Measurements from ENCODE around the gene AQP1.

AQP1 gene

DNA sequence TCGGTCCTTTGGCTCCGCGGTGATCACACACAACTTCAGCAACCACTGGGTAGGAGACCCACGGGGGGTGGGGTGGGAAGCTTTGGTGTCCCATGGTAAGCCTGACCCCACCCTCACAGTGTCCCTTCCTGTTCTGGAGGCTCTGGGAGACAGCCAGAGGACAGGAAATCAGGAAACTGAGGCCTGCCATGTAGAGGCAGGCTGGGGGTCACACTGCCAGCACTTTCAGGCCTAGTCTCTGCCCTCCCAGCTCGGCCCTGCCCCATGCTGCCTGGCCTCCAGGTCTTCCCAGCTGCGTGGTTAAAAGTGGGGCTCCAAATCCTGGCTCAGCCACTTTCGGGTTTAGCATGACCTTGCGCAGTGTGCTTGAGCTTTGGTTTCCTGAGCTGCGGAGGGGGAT lies 10.9 kb downstream of the AQP1 start:
- no peak for ATAC-seq
- no peak for DNase-seq

DNA sequence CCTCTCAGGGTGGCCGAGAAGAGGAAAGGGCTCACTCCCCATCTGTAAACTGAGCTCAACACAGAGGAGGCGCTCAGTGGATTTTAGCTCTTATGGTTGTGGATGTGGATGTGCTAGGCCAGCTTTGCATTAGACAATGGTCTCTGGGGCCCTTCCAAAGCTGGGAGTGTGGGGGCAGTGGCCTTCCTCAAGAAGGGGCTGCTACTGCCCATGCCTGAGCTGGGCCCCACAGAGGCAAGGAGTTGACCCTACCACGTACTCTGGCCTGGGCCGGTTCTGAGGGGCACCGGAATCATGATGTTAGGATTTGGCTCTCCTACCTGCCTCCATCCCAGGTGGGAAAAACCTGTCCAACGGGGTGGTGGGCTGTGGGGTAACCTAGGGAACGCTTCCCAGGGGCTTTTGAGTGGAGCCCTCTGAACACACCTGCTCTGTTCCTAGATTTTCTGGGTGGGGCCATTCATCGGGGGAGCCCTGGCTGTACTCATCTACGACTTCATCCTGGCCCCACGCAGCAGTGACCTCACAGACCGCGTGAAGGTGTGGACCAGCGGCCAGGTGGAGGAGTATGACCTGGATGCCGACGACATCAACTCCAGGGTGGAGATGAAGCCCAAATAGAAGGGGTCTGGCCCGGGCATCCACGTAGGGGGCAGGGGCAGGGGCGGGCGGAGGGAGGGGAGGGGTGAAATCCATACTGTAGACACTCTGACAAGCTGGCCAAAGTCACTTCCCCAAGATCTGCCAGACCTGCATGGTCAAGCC lies 11.5 kb downstream of the AQP1 start:
- ATAC-seq (no peak), DNase-seq (no peak)

DNA sequence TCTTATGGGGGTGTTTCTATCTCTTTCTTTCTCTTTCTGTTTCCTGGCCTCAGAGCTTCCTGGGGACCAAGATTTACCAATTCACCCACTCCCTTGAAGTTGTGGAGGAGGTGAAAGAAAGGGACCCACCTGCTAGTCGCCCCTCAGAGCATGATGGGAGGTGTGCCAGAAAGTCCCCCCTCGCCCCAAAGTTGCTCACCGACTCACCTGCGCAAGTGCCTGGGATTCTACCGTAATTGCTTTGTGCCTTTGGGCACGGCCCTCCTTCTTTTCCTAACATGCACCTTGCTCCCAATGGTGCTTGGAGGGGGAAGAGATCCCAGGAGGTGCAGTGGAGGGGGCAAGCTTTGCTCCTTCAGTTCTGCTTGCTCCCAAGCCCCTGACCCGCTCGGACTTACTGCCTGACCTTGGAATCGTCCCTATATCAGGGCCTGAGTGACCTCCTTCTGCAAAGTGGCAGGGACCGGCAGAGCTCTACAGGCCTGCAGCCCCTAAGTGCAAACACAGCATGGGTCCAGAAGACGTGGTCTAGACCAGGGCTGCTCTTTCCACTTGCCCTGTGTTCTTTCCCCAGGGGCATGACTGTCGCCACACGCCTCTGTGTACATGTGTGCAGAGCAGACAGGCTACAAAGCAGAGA lies 12.2 kb downstream of the AQP1 start:
- ATAC-seq (no peak), DNase-seq (peak; percentile 1)

DNA sequence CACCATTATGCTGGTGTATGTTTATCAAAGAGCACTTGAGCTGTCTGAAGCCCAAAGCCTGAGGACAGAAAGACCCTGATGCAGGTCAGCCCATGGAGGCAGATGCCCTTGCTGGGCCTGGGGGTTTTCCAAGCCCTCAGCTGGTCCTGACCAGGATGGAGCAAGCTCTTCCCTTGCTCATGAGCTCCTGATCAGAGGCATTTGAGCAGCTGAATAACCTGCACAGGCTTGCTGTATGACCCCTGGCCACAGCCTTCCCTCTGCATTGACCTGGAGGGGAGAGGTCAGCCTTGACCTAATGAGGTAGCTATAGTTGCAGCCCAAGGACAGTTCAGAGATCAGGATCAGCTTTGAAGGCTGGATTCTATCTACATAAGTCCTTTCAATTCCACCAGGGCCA lies 13.0 kb downstream of the AQP1 start:
- no peak for DNase-seq
- no peak for ATAC-seq

DNA sequence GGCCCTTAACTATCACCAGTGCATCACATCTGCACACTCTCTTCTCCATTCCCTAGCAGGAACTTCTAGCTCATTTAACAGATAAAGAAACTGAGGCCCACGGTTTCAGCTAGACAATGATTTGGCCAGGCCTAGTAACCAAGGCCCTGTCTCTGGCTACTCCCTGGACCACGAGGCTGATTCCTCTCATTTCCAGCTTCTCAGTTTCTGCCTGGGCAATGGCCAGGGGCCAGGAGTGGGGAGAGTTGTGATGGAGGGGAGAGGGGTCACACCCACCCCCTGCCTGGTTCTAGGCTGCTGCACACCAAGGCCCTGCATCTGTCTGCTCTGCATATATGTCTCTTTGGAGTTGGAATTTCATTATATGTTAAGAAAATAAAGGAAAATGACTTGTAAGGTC lies 13.5 kb downstream of the AQP1 start:
- DNase-seq (no peak), ATAC-seq (no peak)

GRCh38 chr7:30925913-30926312 lies 14.3 kb downstream of the AQP1 start:
- no peak for DNase-seq

DNA sequence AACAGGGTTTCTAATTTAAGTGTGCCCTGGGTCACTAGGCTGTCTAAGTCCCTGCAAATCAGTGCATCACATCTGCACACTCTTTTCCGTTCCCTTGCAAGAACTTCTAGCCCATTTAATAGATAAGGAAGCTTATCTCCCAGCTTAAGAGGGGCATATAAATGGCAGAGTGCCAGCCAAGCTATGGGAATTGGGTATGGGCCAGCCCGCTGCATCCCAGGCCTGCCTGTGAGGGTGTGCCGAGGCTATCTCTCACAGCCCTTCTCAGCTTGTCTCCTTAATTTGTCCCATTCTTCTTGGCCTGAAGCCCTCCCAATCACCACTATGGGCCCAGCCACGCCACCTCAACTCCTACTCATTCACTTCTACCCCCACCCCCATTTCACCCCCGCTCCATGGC lies 14.7 kb downstream of the AQP1 start:
- ATAC-seq: no peak
- DNase-seq: no peak

More at GRCh38 chr7:30925913-30926312, 14.3 kb downstream of the AQP1 start:
- ATAC-seq: no peak

- DNase-seq (no peak), ATAC-seq (no peak)
These were observed 15.4 kb downstream of the AQP1 start for GRCh38 chr7:30927040-30927439.

DNA sequence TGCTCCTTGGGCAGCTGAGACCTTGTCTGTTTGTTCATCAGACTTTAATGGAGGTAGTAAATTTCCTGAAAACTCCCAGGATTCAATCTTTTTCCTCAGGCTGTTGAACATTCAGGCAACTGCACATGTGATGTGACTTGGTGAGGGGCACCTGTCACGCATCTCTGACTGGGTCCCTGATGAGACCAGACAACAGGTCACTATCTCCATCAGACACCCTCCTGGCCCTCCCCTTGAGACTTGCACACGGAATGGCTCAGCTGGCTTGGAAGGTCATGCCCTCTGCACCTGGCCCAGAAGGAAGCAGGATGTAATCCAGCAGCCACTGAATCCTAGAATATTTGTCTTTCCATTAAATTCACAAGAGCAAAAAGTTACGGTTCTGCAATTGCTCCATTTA lies 15.9 kb downstream of the AQP1 start:
- no peak for ATAC-seq
- DNase-seq: no peak

- no peak for DNase-seq
- no peak for ATAC-seq
These were observed 16.7 kb downstream of the AQP1 start for GRCh38 chr7:30928254-30928872.

GRCh38 chr7:30929686-30930085 lies 18.0 kb downstream of the AQP1 start:
- no peak for DNase-seq
- no peak for ATAC-seq

DNA sequence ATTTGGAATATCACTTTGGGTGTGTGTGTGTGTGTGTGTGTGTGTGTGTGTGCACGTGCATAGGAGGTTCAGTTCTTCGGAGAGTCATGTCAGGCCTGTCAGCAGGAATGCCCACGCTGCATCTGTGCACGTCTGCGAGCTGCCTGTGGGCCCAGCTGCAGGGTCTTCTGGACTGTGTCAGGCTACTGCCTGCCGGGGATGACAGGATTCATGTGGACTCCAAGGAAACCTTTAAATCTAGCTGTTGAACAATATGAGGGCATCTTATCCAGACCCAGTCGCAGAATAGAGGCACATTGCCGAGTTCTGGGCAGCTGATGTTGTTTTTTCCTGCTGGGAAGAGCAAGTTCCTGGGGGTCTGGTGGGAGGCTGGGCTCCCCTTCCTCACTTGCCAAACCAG lies 19.0 kb downstream of the AQP1 start:
- ATAC-seq (no peak), DNase-seq (no peak)

- ATAC-seq: no peak
These were observed 19.7 kb downstream of the AQP1 start for GRCh38 chr7:30931161-30931928.

DNA sequence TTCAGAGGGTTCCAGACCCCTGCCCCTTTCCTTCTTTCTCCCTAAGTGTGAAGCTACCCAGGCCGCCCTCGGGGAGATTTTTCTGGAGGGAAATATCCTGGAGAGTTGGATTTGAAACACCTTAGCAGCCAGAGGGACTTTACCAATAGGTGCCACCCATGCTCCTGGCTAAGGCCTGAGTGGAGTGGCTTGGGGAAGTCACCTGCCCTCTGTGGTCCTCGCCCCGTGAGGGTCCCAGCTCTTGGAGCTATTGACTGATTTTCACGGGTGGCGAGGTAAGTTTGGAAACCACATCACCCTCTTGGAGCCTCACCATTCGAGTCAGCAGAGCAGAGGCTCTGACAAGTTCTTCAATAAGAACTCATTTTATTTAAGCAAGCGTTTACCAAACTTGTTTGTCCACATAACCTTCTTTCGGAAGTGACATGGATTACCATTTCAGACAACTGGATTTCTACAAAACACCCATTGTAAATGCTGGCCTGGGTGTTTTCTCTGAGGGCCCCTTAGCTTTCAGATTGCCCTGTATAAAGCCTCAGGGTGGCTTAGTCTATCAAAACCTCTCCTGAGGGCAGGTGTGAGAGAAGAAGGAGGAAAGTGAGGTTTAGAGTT lies 20.4 kb downstream of the AQP1 start:
- no peak for ATAC-seq
- DNase-seq: no peak

More at GRCh38 chr7:30931161-30931928, 19.7 kb downstream of the AQP1 start:
- DNase-seq: no peak

DNA sequence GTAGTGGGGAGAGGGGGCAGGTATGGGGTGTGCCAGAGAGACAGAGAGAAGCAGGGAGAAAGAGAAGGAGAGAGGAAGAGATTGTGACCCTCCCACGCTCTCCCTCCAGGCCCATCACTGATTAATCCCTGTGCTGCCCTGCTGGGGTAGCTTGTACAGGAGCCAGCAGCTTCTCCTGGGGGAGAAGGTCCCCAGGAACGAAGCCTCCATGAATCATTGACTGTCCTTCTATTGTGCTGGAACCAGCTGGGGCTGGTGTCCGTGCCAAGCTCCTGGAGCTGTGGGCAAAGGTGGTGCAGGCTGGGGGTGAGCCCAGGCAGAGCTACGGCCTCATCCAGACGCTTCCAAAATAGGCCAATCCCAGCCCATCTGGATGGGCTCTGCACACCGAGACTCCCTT lies 20.9 kb downstream of the AQP1 start:
- ATAC-seq (no peak), DNase-seq (no peak)

DNA sequence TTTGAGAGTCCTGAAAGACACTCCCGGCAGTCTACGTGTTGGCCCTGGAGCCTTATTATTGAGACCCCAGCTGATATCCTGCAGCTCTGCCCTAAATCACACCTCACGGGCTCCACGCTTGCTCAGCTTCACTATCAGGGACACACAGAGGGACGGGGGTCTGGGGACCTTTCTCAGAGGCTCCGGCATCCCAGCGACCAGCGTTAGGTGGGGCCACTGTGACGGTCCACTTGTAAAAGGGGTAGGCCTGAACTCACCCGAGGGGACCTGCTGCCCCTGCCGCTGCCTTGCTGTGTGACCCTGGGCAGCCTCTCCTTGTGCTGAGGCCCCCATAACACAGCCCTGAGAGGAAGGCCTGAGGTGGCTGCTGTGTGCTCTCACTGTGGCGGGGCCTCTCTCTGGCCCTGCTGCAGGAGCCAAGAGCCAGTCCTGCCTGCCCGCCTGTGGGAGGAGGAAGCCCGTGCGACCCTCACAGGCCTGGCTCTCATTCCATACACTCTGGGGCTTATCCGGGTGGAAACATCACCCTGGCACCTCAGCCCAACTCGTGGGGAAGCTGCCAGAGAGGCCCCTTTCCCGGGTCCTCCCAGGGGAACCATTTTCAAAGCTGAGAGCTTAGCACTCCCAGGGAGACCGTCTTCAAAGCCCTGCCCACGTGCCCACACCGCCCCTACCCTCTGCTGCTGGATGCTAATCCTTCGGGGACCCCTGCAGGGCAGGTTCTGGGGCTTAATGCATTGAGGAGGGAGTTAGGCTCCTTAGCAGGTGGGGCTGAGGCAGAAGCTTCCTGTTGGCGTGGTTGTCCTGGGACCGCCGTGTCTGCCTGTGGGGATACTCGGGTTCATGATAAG lies 21.7 kb downstream of the AQP1 start:
- DNase-seq: no peak
- ATAC-seq: no peak

DNA sequence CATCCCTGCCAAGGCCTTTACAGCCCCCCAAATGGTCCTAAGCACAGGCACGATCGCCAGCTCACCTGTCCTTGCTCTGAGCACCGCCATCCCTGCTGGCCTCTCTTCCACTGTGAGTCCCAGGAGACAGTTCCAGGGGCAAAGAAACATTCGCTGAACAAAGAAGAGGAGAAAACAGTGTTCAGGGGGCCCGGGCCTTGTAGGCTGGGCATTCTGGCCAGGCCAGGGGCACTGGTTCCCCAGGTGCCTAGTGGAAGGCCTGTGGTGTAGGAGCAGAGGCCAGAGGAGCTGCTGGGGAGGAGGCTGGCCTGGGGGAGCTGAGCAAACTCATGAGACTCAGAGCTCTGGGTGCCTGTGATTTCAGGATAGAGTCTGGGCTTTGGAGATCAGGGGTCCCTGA lies 22.6 kb downstream of the AQP1 start:
- DNase-seq: no peak
- ATAC-seq: no peak

GRCh38 chr7:30934732-30935568 lies 23.3 kb downstream of the AQP1 start:
- DNase-seq (no peak), ATAC-seq (no peak)

- ATAC-seq (no peak), DNase-seq (no peak)
These were observed 23.9 kb downstream of the AQP1 start for GRCh38 chr7:30935569-30935877.

- ATAC-seq (no peak), DNase-seq (no peak)
These were observed 25.1 kb downstream of the AQP1 start for GRCh38 chr7:30936650-30937245.

All from stimulated activated naive CD8-positive, alpha-beta T cell treated with anti-CD3 and anti-CD28 coated beads, Interleukin-15, Interleukin-2, amounts not matched to agents 100 U/mL and 50 U/mL, for 24 hours (primary cell).